HG03025 (cell line): ENCODE results near the gene ZNF385D.

Experiments
- ATAC-seq: cut with Tn5 transposase; IDR thresholded peaks from one replicate; pipeline ENCODE4 v1.9.1; 2021; ENCODE audit warnings: mild to moderate bottlenecking, moderate library complexity; ENCODE audit not compliant: unreplicated experiment, low FRiP score

ZNF385D gene

DNA sequence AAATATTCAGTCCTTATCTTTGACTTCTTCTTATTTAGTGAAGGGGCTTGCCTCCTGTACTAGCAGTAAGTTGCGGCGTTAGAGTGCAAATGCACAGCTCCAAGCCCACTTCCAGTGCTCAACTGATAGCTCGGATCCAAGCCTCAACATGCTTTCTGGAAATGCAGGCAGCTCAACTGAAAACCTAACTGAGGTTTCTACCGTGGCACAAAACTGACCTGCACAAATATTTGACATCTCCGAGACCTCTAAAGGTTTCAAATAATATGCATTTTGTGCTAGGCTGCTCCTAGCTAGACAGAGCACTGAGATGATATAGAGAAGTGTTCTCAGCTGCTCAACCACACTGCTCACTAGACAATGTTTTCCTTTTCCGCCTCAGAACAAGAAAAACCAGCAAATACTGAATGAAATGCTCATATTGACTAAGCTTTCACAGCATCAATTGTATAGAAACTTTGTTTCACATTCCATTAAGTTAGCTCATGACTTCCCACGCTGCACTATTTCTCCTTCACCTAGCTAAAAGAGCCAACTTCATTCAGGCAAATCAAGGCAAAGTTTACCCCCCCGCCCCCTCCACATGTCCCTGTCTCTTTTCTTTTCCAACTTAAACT is 822 bp downstream of the ZNF385D start:
- ATAC-seq = no peak

DNA sequence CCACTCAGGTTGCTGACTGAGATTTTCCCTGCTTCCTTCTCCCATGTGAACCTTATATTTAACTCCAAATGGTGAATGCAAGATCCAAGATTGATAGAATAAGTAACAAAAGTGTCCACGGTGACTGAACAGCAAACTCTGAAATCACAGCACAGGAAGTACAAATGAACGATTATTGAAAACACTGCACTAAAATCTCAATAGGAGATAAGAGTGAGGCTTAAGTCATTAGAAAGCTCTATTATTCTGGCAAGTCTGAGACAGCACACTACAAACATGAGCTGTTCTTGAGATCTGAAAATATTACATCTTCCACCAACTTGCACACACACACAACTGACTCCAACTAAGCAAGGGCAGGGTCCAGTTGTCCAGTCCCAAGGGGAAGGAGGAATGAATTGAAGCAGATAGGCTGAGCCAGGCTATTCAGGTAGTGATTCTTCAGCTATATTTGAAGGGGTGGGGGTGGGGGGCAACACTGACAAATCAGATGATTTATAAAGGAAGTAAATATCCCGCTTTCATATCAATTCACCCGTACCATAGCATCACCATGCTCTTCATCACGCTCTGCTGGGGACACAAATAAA is 2.9 kb downstream of the ZNF385D start:
- ATAC-seq = no peak

DNA sequence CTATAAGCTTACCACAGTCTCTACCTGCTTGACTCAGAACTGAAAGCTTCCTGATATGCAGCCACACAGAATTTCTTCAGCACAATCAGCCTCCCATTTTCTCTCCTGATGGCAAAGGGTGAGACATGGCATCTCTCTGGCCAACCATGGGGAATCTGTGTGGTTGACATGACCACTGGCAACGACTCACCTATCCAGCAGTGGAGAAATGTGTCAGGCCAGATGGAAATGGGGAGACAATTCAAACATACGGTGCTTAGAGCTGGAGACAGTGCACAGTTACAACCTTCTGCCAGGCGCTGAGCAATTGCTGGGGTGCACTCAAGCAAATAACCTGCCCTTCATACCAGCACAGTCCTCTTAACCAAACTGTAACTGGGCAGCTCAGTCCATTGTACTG is 3.6 kb downstream of the ZNF385D start:
- no peak for ATAC-seq

DNA sequence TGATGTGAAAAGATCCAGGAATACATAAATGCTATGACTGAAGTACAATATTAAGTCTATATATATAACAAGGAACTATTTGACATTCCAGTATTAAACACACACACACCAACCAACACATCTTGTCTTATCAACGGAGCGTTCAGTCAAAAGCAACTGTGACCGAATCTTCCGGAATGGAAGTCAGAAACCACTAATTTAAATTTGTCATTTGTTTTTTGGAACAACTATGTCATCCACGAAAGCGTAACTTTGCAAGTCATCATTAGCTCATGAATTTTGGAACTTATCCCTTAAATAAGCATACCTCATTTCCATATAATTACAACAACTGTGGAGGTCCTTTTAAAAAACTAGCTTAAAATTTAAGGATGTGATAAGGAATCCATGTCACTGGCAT is 5.0 kb downstream of the ZNF385D start:
- no peak for ATAC-seq

DNA sequence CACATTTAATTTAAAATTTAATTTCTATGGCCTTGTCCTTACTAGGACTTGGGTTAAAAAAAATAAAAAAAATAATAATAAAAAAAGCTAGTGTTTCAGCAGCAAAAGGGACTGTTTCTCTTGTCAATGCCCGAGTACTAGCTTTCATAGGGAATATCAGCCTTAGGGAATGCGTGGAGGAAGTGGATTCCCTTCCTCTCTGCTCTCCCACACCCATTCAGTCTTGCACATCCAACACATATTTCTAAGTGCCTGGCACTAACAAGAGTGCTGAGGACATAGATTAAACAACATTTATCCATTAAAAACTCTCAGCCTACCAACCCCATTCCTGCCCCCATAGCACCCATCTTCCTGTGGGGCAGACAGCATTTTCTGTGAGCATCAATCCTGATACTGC is 6.2 kb downstream of the ZNF385D start:
- ATAC-seq = no peak

DNA sequence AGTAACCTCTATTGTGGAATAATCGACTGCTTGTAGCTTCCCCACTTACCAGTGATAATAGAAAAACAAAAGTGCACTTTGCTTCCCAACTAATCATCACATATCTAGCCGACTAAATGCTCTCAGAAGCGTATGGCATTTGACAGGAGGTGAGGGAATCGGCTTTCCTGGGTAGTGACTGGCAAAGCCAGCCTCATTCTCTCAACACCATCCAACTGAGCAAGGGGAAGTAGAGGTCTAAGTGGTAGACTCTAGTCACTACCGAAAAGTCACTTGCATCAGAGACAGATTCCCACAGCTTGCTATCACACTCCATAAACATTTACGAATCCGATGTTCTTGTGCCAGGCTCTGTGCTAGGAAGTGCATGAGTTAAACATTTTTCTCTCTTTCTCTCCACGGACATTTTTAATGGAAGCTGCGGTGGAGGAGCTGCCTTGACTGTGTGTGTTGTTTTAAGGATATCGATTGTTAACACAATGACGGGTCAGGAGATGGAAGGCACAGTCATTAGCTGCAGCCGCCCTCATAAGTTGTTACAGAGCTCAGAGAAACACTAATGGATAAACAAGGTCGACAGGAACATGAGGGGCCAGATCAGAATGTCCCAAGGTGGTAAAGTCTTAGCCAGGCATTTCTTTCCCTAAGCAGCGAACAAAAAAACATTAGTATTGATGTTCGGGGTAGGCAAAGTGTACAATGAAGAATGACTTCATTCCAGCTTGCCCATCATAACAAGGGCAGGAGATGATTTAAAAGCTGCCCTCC is 11.9 kb downstream of the ZNF385D start:
- no peak for ATAC-seq

DNA sequence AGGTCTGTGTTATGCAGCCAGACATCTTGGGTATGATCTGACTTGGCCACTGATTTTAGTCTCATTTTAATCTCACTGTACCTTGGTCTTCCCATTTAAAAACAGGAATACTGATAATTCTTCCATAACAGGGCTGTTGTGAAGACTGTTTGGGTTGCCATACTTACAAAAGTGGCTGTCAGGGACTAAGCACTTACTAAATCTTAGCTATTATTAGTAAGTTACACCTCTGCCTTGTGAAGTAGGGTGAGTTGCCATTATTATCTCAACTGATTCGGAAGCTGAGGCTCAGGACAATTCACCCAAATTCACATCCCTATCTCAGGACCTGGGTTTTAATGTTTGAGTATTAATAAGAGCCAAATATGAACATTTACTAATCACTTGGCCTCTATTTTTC is 12.7 kb downstream of the ZNF385D start:
- ATAC-seq = no peak

DNA sequence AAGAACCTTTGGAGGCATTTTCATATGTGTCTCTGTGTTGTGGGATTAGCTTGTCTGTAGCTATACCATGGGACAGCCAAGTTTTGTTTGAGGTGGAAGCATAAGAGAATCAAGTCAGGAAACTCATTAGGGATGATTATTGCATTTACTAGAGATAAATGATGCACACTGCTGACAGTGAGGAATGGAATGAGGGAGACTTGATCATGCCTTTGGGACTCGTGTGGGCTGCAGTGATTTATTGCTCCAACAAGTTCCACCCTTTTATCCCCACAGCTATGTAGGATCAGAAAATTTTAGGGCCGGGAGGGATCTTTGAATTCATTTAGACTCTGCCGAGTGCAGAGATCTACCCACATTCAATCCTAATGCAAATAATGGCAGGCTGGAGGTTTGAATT is 16.3 kb downstream of the ZNF385D start:
- no peak for ATAC-seq

DNA sequence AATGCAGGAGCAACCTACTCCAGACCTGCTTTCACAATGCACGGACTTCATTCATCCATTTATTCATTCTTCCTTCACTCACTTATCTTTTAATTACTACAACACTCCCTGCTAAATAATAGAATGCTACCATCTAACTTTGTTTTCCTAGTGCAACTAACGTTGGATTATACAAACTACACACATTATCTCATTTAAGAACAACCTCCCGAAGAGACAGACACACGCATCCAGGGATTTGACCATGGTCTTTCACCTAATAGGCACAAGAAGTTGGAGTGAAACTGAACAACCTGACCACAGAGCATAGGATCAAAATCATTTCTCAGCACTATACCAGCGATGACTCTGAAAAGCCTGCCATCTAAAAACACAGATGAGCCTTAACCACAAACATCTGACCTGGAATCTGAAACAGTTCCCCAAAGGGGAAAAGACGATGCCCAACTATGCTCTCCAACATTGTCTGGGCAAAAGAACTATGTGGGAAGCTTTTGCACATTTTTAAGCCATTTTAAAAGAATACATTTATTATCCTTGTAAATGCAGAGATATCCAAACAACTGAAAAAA is 21.0 kb downstream of the ZNF385D start:
- no peak for ATAC-seq

DNA sequence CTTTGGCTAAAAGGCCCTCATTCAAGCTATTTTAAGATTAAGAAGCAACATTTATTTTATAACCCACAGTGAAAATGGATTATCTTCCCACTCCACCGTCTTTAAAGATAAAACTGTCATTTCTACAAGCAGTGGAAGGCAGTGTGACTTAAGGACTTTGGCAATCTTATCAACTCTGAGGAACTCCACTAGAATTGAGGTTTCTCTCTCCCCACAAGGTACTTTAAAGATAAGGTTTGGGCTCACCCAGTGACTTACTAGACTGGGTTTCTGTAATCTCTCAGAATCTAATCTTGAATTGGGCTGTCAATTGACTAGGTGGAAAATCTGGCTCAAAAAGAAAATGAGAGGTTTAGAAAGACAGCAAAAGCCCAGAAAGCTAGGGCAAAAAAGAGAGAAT is 21.7 kb downstream of the ZNF385D start:
- no peak for ATAC-seq

DNA sequence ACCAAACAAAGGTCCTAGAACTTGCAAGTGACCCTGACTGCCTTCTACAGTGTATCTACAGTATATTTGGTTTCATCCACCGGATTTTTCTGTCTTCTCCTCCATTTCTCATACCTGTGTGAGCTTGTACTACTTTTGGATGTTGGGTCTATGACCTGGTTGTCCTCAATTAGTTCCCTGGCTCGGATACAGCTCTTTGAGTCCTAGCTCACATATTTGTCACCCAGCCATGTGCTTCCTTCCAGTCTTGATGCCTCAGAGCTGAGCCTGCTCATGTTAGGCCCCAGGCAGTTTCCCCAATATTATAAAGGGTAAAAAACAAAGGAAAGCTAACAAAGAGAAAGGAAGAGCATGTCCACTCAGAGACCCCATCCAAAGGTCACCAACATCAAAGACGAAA is 28.2 kb downstream of the ZNF385D start:
- ATAC-seq = no peak

DNA sequence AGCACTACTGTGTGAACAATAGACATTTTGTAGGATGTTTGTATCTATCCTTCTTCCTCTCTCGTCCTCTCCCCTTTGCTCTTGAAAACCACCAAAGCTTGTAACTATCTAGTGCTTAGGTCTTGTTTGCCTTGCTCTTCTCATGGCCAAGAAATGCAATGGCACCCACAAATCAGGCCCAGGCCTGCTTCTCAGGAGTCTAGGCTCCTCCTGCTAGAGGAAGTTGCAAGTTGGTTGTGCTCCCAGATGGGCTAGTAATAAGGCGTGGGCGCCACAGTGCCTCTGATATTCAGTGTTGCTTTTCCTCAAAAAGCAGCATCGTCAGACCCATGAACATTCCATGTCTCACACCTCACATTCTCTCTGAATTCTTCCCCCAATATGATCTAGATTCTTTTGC is 28.7 kb downstream of the ZNF385D start:
- ATAC-seq = no peak

DNA sequence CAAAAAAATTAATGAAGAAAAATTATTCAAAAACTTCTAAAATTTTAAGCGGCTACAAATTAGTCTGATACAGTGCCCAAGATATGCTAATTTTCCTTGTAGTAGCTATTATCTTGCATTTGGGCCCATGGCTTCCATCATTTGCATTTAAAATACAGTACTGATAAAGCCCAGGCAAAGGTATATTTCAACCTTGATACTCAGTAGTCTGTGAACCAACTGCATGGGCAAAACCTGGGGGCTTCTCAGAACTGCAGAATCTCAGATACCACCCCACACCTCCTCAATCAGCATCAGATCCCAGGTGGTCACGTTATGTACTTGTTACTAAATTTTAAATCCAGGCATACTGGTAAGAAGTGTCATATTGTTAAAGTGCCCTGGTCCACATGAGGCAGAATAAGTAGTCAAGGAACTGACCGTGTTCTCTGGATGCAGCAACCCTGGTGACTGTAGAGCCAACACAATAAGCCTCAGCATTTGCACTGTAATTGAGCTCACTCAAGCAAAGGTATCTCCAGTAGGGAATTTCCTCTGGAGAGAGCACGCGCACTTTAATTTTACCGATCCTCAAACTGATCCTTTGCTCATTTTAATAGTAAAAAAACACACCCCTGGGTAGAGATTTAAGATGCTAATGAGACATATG is 31.9 kb downstream of the ZNF385D start:
- no peak for ATAC-seq

DNA sequence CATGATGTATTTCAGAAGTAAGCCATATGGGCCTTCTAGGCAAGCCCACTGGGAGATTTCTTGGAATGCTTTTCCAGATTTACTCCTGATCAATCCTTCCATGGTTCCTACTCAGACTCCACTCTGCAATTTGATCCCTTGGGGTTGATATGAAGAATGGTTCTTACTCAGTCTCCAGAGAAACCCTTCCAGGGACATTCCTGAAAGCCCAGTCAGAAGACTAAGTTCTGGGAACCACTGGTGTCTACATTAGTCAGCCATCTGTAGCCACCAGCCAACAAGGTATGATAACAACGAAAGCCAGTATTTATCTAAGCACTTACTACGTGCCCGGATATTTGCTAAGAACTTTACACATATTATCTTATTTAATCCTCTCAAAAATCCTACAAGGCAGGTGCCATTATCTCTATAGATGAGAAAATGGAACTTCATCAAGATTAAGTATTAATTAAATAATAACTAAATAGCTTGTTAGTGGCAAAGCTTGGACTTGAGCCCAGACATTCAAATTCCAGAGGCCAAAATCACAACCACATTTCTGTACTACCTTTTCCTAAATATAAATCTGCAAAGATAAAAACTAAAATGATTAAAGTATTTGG is 32.7 kb downstream of the ZNF385D start:
- ATAC-seq = no peak

DNA sequence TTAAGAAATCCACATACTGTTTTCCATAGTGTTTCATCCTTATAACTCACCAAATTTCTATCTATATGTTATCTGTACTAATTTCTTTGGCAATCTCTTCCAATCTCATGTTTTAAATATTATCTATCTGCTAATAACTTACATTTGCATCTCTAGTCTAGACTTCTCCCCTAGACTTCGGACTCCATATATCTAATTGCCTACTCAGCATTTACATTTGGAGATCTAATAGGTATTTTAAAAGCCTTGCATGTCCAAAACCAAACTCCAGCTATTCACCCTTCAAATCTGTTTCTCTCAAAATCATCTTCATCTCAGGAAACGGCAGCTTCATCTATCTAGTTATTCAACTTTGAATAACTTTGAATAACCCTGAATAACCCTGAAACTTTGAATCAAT is 35.3 kb downstream of the ZNF385D start:
- ATAC-seq = no peak

DNA sequence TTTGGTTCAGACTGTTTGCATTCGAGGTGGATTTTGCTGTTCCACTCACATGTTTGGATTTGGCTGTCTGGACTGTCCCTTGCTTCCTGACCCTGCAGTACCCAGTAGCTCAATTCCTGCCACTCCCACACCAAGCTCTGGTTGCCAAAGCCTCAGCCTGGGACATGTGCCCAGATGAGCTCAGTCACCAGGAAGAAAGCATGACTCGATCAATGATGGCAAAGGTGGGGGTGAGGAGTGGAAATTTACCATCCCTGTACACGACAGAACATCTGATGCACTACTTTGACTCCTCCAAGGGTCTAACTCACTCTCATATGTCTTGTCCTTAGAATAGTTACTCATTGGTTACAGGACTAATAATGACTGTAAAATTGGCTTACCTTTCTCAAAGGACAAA is 45.2 kb downstream of the ZNF385D start:
- ATAC-seq = no peak

DNA sequence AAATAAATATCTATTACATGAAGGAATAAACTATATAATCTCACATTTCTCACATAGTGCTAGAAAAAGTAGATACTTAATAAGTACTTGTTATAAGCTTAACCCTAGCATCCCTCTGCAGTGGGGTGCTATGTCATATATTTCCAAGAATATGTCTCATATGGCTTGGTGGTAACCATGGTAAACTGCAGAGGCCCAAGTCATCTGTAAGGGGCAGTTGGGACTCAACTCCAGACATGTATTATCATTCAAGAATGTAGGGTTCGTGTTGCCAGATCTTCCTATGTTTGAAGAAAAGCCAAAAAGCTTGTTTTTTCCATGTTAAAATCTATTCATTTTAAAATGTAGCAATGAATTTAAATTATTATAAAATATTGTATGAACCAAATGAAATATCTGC is 46.2 kb downstream of the ZNF385D start:
- no peak for ATAC-seq

DNA sequence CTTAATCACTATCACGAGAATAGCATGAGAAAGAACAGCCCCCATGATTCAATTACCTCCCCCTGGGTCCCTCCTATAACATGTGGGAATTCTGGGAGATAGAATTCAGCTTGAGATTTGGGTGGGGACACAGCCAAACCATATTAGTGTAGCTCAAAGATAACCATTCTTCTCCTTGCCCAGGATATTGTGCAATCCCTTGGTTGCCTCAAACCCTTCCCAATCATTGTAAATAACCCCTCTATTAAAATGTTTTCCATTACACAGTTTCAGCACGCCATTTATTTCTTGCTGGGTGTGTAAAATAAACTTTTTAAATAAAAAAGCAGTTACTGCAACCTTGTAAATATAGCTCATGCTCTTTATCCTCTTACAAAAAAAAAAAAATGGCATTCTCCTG is 47.7 kb downstream of the ZNF385D start:
- no peak for ATAC-seq

DNA sequence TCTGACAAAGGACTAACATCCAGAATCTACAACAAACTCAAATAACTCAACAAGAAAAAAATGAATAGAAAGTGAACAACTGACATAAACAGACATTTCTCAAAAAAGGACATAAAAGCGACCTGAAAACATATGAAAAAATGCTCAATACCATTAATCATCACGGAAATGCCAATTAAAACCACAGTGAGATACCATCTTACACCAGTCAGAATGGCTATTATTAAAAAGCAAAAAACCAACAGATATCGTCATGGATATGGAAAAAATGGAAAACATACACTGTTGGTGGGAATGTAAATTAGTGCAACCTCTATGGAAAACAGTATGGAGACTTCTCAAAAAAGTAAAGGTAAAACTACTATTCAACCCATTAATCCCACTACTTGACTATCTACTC is 53.3 kb downstream of the ZNF385D start:
- ATAC-seq = no peak

DNA sequence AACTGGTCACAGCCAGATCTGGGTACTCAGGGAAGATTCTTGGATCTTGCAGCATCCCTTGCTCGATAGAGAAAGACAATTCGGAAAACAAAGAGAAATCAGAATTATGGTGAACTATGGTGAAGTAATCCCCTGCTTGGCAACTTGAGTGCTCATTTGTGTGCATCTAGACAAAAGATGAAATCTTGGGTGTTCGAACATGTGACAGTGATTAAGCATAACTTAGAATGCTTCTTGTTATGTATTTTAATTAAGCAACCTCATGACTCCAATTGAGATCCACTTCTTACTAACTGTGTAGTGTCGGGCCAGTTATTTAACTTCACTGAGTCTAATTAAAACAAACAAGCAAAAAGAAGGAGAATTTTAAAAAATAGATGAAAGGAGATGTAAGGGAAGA is 56.5 kb downstream of the ZNF385D start:
- ATAC-seq = no peak

DNA sequence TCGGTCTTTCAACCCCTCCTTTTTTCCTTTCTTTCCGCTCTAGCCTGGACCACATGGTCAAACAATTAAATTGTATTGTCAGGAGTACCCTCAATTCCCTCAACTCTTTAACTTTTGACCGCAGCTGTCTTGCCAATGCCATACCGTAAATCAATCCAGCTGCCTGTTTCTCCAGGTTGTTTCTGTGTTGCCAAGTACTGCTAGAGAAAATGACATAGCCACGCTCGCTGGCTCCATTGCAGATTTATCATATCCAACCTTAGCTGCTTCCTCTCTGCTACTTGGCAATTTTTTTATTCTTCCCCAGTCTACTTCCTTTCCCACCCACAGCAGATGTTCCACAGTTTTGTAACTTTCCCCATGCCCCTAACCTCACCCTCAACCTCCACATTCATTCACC is 60.0 kb downstream of the ZNF385D start:
- no peak for ATAC-seq
